Trophoblast cell (in vitro differentiated cells and primary cell): ENCODE data around the gene ARCN1.

Source experiments
- DNase-seq, 2 donors: peaks; one replicate each; pipeline ENCODE4 v3.0.0-alpha.2; 2016
- H2AFZ ChIP-seq: 2 replicates; pipeline ENCODE4 v1.6.1; 2013; ENCODE audit warnings: low read length, moderate library complexity, mild to moderate bottlenecking; ENCODE audit not compliant: insufficient read depth, poor library complexity
- H2AK5ac ChIP-seq: 2 replicates; pipeline ENCODE4 v1.6.1; 2013; ENCODE audit warnings: mild to moderate bottlenecking, low read length
- H2BK120ac ChIP-seq: 2 replicates; pipeline ENCODE4 v1.6.1; 2013; ENCODE audit warnings: low read length, mild to moderate bottlenecking, moderate library complexity; ENCODE audit not compliant: insufficient read depth, poor library complexity
- H2BK12ac ChIP-seq: 2 replicates; pipeline ENCODE4 v1.6.1; 2013; ENCODE audit warnings: mild to moderate bottlenecking, low read length, moderate library complexity
- H2BK5ac ChIP-seq: 2 replicates; pipeline ENCODE4 v1.6.1; 2013; ENCODE audit warnings: low read length, low read depth, moderate library complexity, mild to moderate bottlenecking; ENCODE audit not compliant: poor library complexity
- H3K14ac ChIP-seq: 2 replicates; pipeline ENCODE4 v1.6.1; 2013; ENCODE audit warnings: mild to moderate bottlenecking, low read length
- H3K18ac ChIP-seq: 2 replicates; pipeline ENCODE4 v1.6.1; 2013; ENCODE audit warnings: mild to moderate bottlenecking, low read length
- H3K23ac ChIP-seq: 2 replicates; pipeline ENCODE4 v1.6.1; 2013; ENCODE audit warnings: low read length
- H3K27ac ChIP-seq: 2 replicates; pipeline ENCODE4 v1.5.1; 2013; ENCODE audit warnings: low read depth, mild to moderate bottlenecking, inconsistent platforms, low read length, moderate library complexity
- H3K27me3 ChIP-seq: 2 replicates; pipeline ENCODE4 v1.6.1; 2013; ENCODE audit warnings: inconsistent platforms, mild to moderate bottlenecking, low read length, moderate library complexity; ENCODE audit not compliant: insufficient read depth
- H3K36me3 ChIP-seq, 2 experiments: 1 replicate in 1 of 2; 2 replicates in 1 of 2; pipeline ENCODE4 v1.6.1; 2013; ENCODE audit warnings: low read length in 2 of 2, mild to moderate bottlenecking in 2 of 2, moderate library complexity in 1 of 2; ENCODE audit not compliant: insufficient read depth in 2 of 2, control insufficient read depth in 1 of 2
- H3K4ac ChIP-seq: 2 replicates; pipeline ENCODE4 v1.6.1; 2013; ENCODE audit warnings: low read depth, mild to moderate bottlenecking, low read length, moderate library complexity
- H3K4me1 ChIP-seq, 2 experiments: 1 replicate in 1 of 2; 2 replicates in 1 of 2; pipeline ENCODE4 v1.6.1; 2013; ENCODE audit warnings: low read length in 2 of 2, mild to moderate bottlenecking in 2 of 2, moderate library complexity in 1 of 2; ENCODE audit not compliant: insufficient read depth in 2 of 2, control insufficient read depth in 1 of 2
- H3K4me2 ChIP-seq: 2 replicates; pipeline ENCODE4 v1.6.1; 2013; ENCODE audit warnings: inconsistent platforms, mild to moderate bottlenecking, low read length, moderate library complexity
- H3K4me3 ChIP-seq: 2 replicates; pipeline ENCODE4 v1.5.1; 2013; ENCODE audit warnings: mild to moderate bottlenecking, low read depth, low read length, inconsistent platforms
- H3K79me1 ChIP-seq: one replicate; pipeline ENCODE4 v1.6.1; 2013; ENCODE audit warnings: low read length
- H3K79me2 ChIP-seq: 2 replicates; pipeline ENCODE4 v1.6.1; 2013; ENCODE audit warnings: low read length, mild to moderate bottlenecking; ENCODE audit not compliant: control insufficient read depth, insufficient read depth, poor library complexity
- H3K9ac ChIP-seq: 2 replicates; pipeline ENCODE4 v1.6.1; 2013; ENCODE audit warnings: mild to moderate bottlenecking, low read length
- H3K9me3 ChIP-seq: 2 replicates; pipeline ENCODE4 v1.6.1; 2013; ENCODE audit warnings: low read depth, mild to moderate bottlenecking, control low read depth, inconsistent platforms, low read length; ENCODE audit not compliant: insufficient read depth
- H4K12ac ChIP-seq: 2 replicates; pipeline ENCODE4 v1.6.1; 2013; ENCODE audit warnings: low read depth, mild to moderate bottlenecking, low read length, moderate library complexity
- H4K8ac ChIP-seq: 2 replicates; pipeline ENCODE4 v1.6.1; 2013; ENCODE audit warnings: low read depth, mild to moderate bottlenecking, low read length, moderate library complexity
- H4K91ac ChIP-seq: one replicate; pipeline ENCODE4 v1.6.1; 2013; ENCODE audit warnings: low read depth, mild to moderate bottlenecking, low read length, moderate library complexity
- WGBS: extraction: QIAGEN DNeasy Blood & Tissue Kit; methylation state at CpG from one replicate; pipeline ENCODE4 v1.1.7; 2013; ENCODE audit warnings: missing lambda C conversion rate; ENCODE audit not compliant: insufficient read length, insufficient coverage; ENCODE audit errors: extremely low coverage; 5-methylcytosine and 5-hydroxymethylcytosine counted together

Gene ARCN1

GRCh38 chr11:118648291-118648690 is 76.1 kb downstream of the ARCN1 start:
- Histone ChIP-seq H3K4me2 (no peak overlapping the region), H2BK120ac (no peak overlapping the region), H3K27ac (no peak overlapping the region), H3K18ac (no peak overlapping the region), H3K79me1 (no peaks in the 10 kb centered on the region), H3K79me2 (no peaks in the 10 kb centered on the region), H4K8ac (no peak overlapping the region), H4K91ac (no peak overlapping the region), H3K9ac (no peak overlapping the region), H3K9me3 (peaks cover 2% of the 10 kb centered on the region), H3K4ac (no peak overlapping the region), H3K14ac (no peak overlapping the region), H4K12ac (no peak overlapping the region), H3K23ac (no peak overlapping the region), H2BK12ac (no peak overlapping the region), H2AK5ac (no peak overlapping the region), H3K4me3 (no peak overlapping the region), H3K27me3 (no peaks in the 10 kb centered on the region), H2BK5ac (no peak overlapping the region), H3K36me3 (peaks cover 65 to 75% of the 10 kb centered on the region in 2 experiments), H3K4me1 (no peaks in the 10 kb centered on the region), H2AFZ (no peak overlapping the region)
- WGBS: no CpG with 5 or more reads among the region's 5 CpGs
- DNase-seq: no peak

DNA sequence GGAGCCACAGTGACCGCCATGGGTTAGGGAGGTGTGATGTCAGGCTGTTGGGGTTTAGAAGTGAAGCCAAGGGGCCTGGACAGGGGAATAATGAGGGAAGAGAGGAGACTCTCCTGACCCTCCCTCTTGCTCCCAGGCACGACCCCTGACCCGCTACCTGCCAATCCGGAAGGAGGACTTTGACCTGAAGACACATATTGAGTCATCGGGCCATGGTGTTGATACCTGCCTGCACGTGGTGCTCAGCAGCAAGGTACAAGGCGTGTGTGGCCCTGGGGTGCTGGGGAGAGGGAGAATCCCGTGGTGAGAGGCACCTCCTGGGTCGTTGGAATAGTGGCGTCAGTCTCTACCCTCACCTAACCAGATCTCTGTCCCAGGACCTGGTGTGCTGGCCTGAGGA is 77.7 kb downstream of the ARCN1 start:
- no peak overlapping the region for H4K12ac ChIP-seq
- H2BK12ac ChIP-seq: no peak overlapping the region
- no peak overlapping the region for H3K14ac ChIP-seq
- H2BK120ac ChIP-seq: no peak overlapping the region
- no peak overlapping the region for H4K91ac ChIP-seq
- no peak overlapping the region for H3K4me3 ChIP-seq
- H3K4ac ChIP-seq: no peak overlapping the region
- H3K27me3 ChIP-seq: no peaks in the 10 kb centered on the region
- no peak overlapping the region for H3K23ac ChIP-seq
- H2BK5ac ChIP-seq: no peak overlapping the region
- no peak overlapping the region for H3K4me2 ChIP-seq
- H3K9ac ChIP-seq: no peak overlapping the region
- no peaks in the 10 kb centered on the region for H3K79me1 ChIP-seq
- no peaks in the 10 kb centered on the region for H3K4me1 ChIP-seq
- H2AFZ ChIP-seq: no peak overlapping the region
- H4K8ac ChIP-seq: no peak overlapping the region
- no peak for DNase-seq
- H2AK5ac ChIP-seq: no peak overlapping the region
- H3K79me2 ChIP-seq: no peaks in the 10 kb centered on the region
- no CpG with 5 or more reads among the region's 10 CpGs for WGBS
- peaks cover 53 to 66% of the 10 kb centered on the region in 2 experiments for H3K36me3 ChIP-seq
- H3K18ac ChIP-seq: no peak overlapping the region
- H3K9me3 ChIP-seq: peaks cover 3% of the 10 kb centered on the region
- H3K27ac ChIP-seq: no peak overlapping the region

DNA sequence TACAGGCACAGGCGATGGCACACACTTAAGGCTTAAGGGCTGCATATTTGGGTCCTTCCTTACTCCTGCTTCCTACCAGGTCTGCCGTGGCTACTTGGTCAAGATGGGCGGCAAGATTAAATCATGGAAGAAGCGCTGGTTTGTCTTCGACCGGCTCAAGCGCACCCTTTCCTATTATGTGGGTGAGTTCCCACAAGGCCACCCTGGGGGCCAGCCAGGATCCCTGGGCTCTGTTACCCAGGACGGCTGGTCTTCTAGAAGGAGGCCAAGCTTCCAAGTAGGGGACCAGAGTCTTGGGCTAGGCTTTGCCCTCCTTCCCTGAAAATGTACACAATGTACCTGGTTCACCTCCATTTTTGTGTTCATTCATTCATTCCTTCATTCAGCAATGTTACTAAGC is 78.2 kb downstream of the ARCN1 start:
- Histone ChIP-seq H3K79me2 (no peaks in the 10 kb centered on the region), H3K4me2 (no peak overlapping the region), H3K27me3 (no peaks in the 10 kb centered on the region), H2BK12ac (no peak overlapping the region), H2BK120ac (no peak overlapping the region), H3K18ac (no peak overlapping the region), H3K4ac (no peak overlapping the region), H3K79me1 (no peaks in the 10 kb centered on the region), H2AK5ac (no peak overlapping the region), H3K27ac (no peak overlapping the region), H3K23ac (no peak overlapping the region), H3K36me3 (peaks cover 49 to 63% of the 10 kb centered on the region in 2 experiments), H3K4me3 (no peak overlapping the region), H4K12ac (no peak overlapping the region), H2AFZ (no peak overlapping the region), H4K91ac (no peak overlapping the region), H3K9me3 (peaks cover 3% of the 10 kb centered on the region), H3K4me1 (no peaks in the 10 kb centered on the region), H4K8ac (no peak overlapping the region), H3K14ac (no peak overlapping the region), H3K9ac (no peak overlapping the region), H2BK5ac (no peak overlapping the region)
- DNase-seq: no peak
- no CpG with 5 or more reads among the region's 8 CpGs for WGBS

DNA sequence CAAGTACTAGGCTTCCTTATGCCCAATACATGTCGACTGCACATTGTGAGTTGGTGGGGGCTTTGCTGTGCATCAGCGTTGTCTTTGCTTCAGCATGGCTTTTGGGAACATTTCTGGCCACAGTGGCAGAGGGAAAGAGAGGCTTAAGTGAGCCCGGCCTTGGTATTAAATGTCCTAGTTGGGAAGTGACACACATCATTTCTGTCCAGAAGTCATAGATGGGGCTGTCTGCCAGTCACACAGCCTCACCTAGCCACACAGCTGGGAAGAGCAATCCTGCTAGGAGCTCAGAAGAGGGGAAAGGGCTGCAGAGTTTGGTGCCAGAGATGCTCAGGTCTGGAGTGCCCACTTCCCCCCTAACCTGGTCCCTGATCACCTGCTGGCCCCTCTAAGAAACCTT is 79.6 kb downstream of the ARCN1 start:
- H3K4me3 ChIP-seq: no peak overlapping the region
- H3K4ac ChIP-seq: no peak overlapping the region
- H3K36me3 ChIP-seq: peaks cover 46 to 62% of the 10 kb centered on the region in 2 experiments
- no peaks in the 10 kb centered on the region for H3K4me1 ChIP-seq
- H3K79me1 ChIP-seq: no peaks in the 10 kb centered on the region
- no peak overlapping the region for H3K18ac ChIP-seq
- H3K9me3 ChIP-seq: peaks cover 3% of the 10 kb centered on the region
- no peak overlapping the region for H2BK5ac ChIP-seq
- no peak overlapping the region for H2BK120ac ChIP-seq
- no peak overlapping the region for H2BK12ac ChIP-seq
- no peaks in the 10 kb centered on the region for H3K27me3 ChIP-seq
- H3K23ac ChIP-seq: no peak overlapping the region
- WGBS: no CpG with 5 or more reads among the region's 3 CpGs
- H3K27ac ChIP-seq: no peak overlapping the region
- no peak overlapping the region for H2AK5ac ChIP-seq
- no peak overlapping the region for H4K12ac ChIP-seq
- no peak overlapping the region for H3K9ac ChIP-seq
- H4K91ac ChIP-seq: no peak overlapping the region
- no peak overlapping the region for H4K8ac ChIP-seq
- H2AFZ ChIP-seq: no peak overlapping the region
- no peak for DNase-seq
- H3K79me2 ChIP-seq: no peaks in the 10 kb centered on the region
- H3K14ac ChIP-seq: no peak overlapping the region
- no peak overlapping the region for H3K4me2 ChIP-seq
